ENCODE results near the gene SDK1. TPM values are rescaled to one million over a fixed set of nuclear protein-coding genes. Genes with fewer than 3 reads are reported as not detected.

Gene SDK1
- total and polyA plus RNA-seq, 2 experiments from 2014 or later, result not detected

DNA sequence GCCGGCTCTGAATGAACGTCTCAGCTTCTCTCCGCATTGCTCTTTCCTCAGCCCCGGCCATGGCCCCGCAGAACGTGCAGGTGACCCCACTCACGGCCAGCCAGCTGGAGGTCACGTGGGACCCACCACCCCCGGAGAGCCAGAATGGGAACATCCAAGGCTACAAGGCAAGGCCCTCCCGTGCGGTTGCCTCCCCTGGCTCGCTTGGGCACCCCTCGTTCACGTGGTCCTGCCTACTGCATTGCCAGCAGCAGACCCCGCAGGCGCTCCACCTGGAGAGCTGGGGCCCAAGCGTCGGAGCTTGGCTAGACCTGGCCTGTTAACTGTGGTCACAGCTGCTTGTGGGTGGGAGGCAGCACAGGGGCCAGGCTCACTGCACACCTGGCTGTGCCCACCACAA, 904.8 kb downstream of the SDK1 start:
- no peaks in the 10 kb centered on the region for H3K36me3 ChIP-seq (ENCODE audit: low read depth)
- TF ChIP-seq EZH2 (IDR thresholded peaks at IDR 0.05; ENCODE audit: insufficient read depth, poor library complexity, severe bottlenecking) (no peak), EZH2phosphoT487 (IDR thresholded peaks at IDR 0.05; ENCODE audit: insufficient read depth, low read depth) (no peak)
- in situ Hi-C loops (cut with MboI), result no loop called here
- H3K4me2 ChIP-seq (ENCODE audit: unreplicated experiment), result no peak overlapping the region
- no peak overlapping the region for H3K9ac ChIP-seq
- no peak for DNase-seq
- no peaks in the 10 kb centered on the region for H3K27me3 ChIP-seq (replicated peaks; ENCODE audit: insufficient read depth)
- no peaks in the 10 kb centered on the region for H3F3A ChIP-seq (ENCODE audit: insufficient read depth)
- no peak overlapping the region for H3K27ac ChIP-seq
- no peaks in the 10 kb centered on the region for H3K79me2 ChIP-seq (ENCODE audit: insufficient read depth)
- no peaks in the 10 kb centered on the region for H3K9me2 ChIP-seq (ENCODE audit: insufficient read depth)
- no peak overlapping the region for H3K4me3 ChIP-seq
- H4K20me1 ChIP-seq (ENCODE audit: insufficient read depth), result no peaks in the 10 kb centered on the region
- H3K4me1 ChIP-seq (ENCODE audit: insufficient read depth), result no peaks in the 10 kb centered on the region
- no peak overlapping the region for H2AFZ ChIP-seq
- WGBS, 2 experiments (ENCODE audit: low coverage in 1 of 2, low lambda C conversion rate in 2 of 2, missing lambda C conversion rate in 2 of 2), result 71 to 75% methylated on average over 17 to 18 of the region's 18 CpGs
- no peaks in the 10 kb centered on the region for H3K9me3 ChIP-seq (ENCODE audit: low read depth)

DNA sequence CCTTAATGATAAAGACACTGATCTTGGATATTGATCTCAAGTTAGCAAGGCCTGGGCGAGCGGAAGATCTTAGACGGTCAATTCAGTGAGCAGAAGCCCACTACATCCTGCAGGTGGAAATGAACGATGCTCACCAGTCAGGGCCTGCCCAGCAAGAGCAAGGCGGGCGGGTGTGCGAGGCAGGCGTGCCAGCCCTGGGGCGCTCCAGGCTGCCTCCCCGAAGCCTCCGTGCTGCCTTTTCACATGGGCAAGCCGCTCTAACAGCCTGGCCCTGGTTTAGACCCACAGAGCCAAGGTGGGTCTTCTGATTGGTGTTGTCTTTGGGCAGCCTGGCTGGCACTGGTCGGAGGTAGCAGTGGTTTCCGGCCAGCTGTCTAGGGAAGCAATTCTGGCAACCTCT, 906.0 kb downstream of the SDK1 start:
- no peak overlapping the region for H3K4me2 ChIP-seq (ENCODE audit: unreplicated experiment)
- in situ Hi-C loops (cut with MboI), result no loop called here
- H3K27ac ChIP-seq, result no peak overlapping the region
- no peak overlapping the region for H3K9ac ChIP-seq
- TF ChIP-seq EZH2 (IDR thresholded peaks at IDR 0.05; ENCODE audit: insufficient read depth, poor library complexity, severe bottlenecking) (no peak), EZH2phosphoT487 (IDR thresholded peaks at IDR 0.05; ENCODE audit: insufficient read depth, low read depth) (no peak)
- H3K36me3 ChIP-seq (ENCODE audit: low read depth), result no peaks in the 10 kb centered on the region
- H3F3A ChIP-seq (ENCODE audit: insufficient read depth), result no peaks in the 10 kb centered on the region
- H3K4me1 ChIP-seq (ENCODE audit: insufficient read depth), result no peaks in the 10 kb centered on the region
- H3K27me3 ChIP-seq (replicated peaks; ENCODE audit: insufficient read depth), result no peaks in the 10 kb centered on the region
- no peak overlapping the region for H3K4me3 ChIP-seq
- WGBS, 2 experiments (ENCODE audit: low coverage in 1 of 2, low lambda C conversion rate in 2 of 2, missing lambda C conversion rate in 2 of 2), result 74 to 79% methylated on average over 14 of the region's 14 CpGs
- H4K20me1 ChIP-seq (ENCODE audit: insufficient read depth), result no peaks in the 10 kb centered on the region
- H2AFZ ChIP-seq, result no peak overlapping the region
- H3K9me2 ChIP-seq (ENCODE audit: insufficient read depth), result no peaks in the 10 kb centered on the region
- no peaks in the 10 kb centered on the region for H3K9me3 ChIP-seq (ENCODE audit: low read depth)
- no peak for DNase-seq
- no peaks in the 10 kb centered on the region for H3K79me2 ChIP-seq (ENCODE audit: insufficient read depth)

DNA sequence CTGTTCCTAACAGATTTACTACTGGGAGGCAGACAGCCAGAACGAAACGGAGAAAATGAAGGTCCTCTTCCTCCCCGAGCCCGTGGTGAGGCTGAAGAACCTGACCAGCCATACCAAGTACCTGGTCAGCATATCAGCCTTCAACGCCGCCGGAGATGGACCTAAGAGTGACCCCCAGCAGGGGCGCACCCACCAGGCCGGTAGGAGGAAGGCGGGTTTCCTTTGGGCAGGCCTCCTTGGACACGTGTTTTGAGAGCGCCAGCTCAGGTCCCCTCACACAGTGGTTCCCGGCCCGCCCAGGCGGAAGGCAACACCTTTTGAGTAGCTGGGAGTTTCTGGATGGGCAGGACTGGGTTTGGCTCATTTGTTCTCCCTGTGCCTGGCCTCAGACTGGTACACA, 907.0 kb downstream of the SDK1 start:
- TF ChIP-seq EZH2phosphoT487 (IDR thresholded peaks at IDR 0.05; ENCODE audit: insufficient read depth, low read depth) (no peak), EZH2 (IDR thresholded peaks at IDR 0.05; ENCODE audit: insufficient read depth, poor library complexity, severe bottlenecking) (no peak)

DNA sequence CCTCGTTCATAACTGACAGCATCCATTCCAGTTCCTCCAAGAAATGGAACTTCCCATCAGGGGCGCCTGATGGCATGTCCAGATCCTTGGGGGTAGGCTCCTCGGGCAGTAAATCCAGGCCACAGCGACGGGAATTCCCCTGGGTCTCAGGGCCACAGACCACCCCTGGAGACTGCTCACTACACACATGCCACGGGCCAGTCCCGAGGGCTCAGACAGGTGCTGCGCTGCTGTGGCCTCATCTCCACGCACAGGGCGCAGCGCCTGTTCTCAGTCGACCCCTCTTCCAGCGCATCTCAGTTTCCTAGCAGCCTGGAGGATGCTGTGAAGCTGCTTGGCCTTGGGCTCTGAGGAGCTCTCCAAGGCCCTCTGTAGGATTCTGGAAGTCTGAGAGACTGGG, 907.5 kb downstream of the SDK1 start:
- H3K4me3 ChIP-seq, result no peak overlapping the region
- H3K27me3 ChIP-seq (replicated peaks; ENCODE audit: insufficient read depth), result no peaks in the 10 kb centered on the region
- H3K9me2 ChIP-seq (ENCODE audit: insufficient read depth), result no peaks in the 10 kb centered on the region
- 51 to 52% methylated on average over 11 to 13 of the region's 13 CpGs for WGBS, 2 experiments (ENCODE audit: low coverage in 1 of 2, low lambda C conversion rate in 2 of 2, missing lambda C conversion rate in 2 of 2)
- H3K27ac ChIP-seq, result no peak overlapping the region
- no peak overlapping the region for H2AFZ ChIP-seq
- H3F3A ChIP-seq (ENCODE audit: insufficient read depth), result no peaks in the 10 kb centered on the region
- H3K36me3 ChIP-seq (ENCODE audit: low read depth), result no peaks in the 10 kb centered on the region
- no peaks in the 10 kb centered on the region for H3K4me1 ChIP-seq (ENCODE audit: insufficient read depth)
- H3K9me3 ChIP-seq (ENCODE audit: low read depth), result no peaks in the 10 kb centered on the region
- no peaks in the 10 kb centered on the region for H3K79me2 ChIP-seq (ENCODE audit: insufficient read depth)
- in situ Hi-C loops (cut with MboI), result no loop called here
- no peak overlapping the region for H3K4me2 ChIP-seq (ENCODE audit: unreplicated experiment)
- DNase-seq, result no peak
- TF ChIP-seq EZH2 (IDR thresholded peaks at IDR 0.05; ENCODE audit: insufficient read depth, poor library complexity, severe bottlenecking) (no peak), EZH2phosphoT487 (IDR thresholded peaks at IDR 0.05; ENCODE audit: insufficient read depth, low read depth) (no peak)
- no peaks in the 10 kb centered on the region for H4K20me1 ChIP-seq (ENCODE audit: insufficient read depth)
- H3K9ac ChIP-seq, result no peak overlapping the region

More for the DNA sequence above, 907.0 kb downstream of the SDK1 start:
- 55 to 75% methylated on average over 13 to 15 of the region's 15 CpGs for WGBS, 2 experiments (ENCODE audit: low coverage in 1 of 2, low lambda C conversion rate in 2 of 2, missing lambda C conversion rate in 2 of 2)
- no peak for DNase-seq
- no peaks in the 10 kb centered on the region for H3K79me2 ChIP-seq (ENCODE audit: insufficient read depth)
- no peaks in the 10 kb centered on the region for H3K36me3 ChIP-seq (ENCODE audit: low read depth)
- no peak overlapping the region for H2AFZ ChIP-seq
- no peaks in the 10 kb centered on the region for H3K4me1 ChIP-seq (ENCODE audit: insufficient read depth)
- no peaks in the 10 kb centered on the region for H3K9me3 ChIP-seq (ENCODE audit: low read depth)
- no peaks in the 10 kb centered on the region for H4K20me1 ChIP-seq (ENCODE audit: insufficient read depth)
- H3K4me3 ChIP-seq, result no peak overlapping the region
- H3K4me2 ChIP-seq (ENCODE audit: unreplicated experiment), result no peak overlapping the region
- no peak overlapping the region for H3K9ac ChIP-seq
- H3K27ac ChIP-seq, result no peak overlapping the region
- no peaks in the 10 kb centered on the region for H3K27me3 ChIP-seq (replicated peaks; ENCODE audit: insufficient read depth)
- H3K9me2 ChIP-seq (ENCODE audit: insufficient read depth), result no peaks in the 10 kb centered on the region
- no peaks in the 10 kb centered on the region for H3F3A ChIP-seq (ENCODE audit: insufficient read depth)
- in situ Hi-C loops (cut with MboI), result no loop called here

DNA sequence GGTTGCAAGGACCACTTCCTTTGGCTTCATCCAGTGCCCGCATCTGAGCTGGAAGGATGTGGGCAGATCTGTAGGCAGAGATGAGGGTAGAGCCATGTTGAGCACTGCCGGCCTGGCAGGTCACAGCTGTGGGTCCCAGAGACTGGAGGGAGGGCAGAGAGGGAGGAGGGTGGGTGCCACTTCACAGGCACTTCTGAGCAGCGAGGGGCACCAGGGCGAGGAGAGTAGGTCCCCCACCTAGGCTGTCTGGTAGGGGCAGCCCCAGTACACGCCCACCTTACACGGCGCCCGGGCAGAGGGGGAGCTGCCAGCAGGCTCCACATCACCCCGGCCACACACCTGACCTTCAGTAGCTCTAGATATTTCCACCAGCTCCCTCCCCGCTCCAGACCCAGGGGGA, 908.1 kb downstream of the SDK1 start:
- H3K27ac ChIP-seq, result no peak overlapping the region
- 52 to 56% methylated on average over 10 of the region's 10 CpGs for WGBS, 2 experiments (ENCODE audit: low coverage in 1 of 2, low lambda C conversion rate in 2 of 2, missing lambda C conversion rate in 2 of 2)
- H3K79me2 ChIP-seq (ENCODE audit: insufficient read depth), result no peaks in the 10 kb centered on the region
- in situ Hi-C loops (cut with MboI), result no loop called here
- H3K4me1 ChIP-seq (ENCODE audit: insufficient read depth), result no peaks in the 10 kb centered on the region
- no peak for DNase-seq
- H3K4me3 ChIP-seq, result no peak overlapping the region
- no peaks in the 10 kb centered on the region for H3K36me3 ChIP-seq (ENCODE audit: low read depth)
- no peaks in the 10 kb centered on the region for H3K9me2 ChIP-seq (ENCODE audit: insufficient read depth)
- no peaks in the 10 kb centered on the region for H3K27me3 ChIP-seq (replicated peaks; ENCODE audit: insufficient read depth)
- no peaks in the 10 kb centered on the region for H3K9me3 ChIP-seq (ENCODE audit: low read depth)
- TF ChIP-seq EZH2 (IDR thresholded peaks at IDR 0.05; ENCODE audit: insufficient read depth, poor library complexity, severe bottlenecking), result no peak
- no peak for TF ChIP-seq EZH2phosphoT487 (IDR thresholded peaks at IDR 0.05; ENCODE audit: insufficient read depth, low read depth)
- no peak overlapping the region for H2AFZ ChIP-seq
- H4K20me1 ChIP-seq (ENCODE audit: insufficient read depth), result no peaks in the 10 kb centered on the region
- H3K4me2 ChIP-seq (ENCODE audit: unreplicated experiment), result no peak overlapping the region
- no peak overlapping the region for H3K9ac ChIP-seq
- H3F3A ChIP-seq (ENCODE audit: insufficient read depth), result no peaks in the 10 kb centered on the region

Data from GM23248 (cell line).